ENCODE measurements around the gene CEP104.

The CEP104 gene

GRCh38 chr1:3879099-3879498 lies 22.1 kb upstream of the CEP104 start:
- Histone ChIP-seq H3K9ac (ENCODE audit: low read depth, low read length) (no peak overlapping the region), H3K9me3 (replicated peaks; ENCODE audit: low read length) (no peaks in the 10 kb centered on the region), H3K4me2 (ENCODE audit: low read length) (no peak overlapping the region), H3K4me3 (ENCODE audit: low read length) (no peak overlapping the region), H3K27me3 (ENCODE audit: control insufficient read depth, insufficient read depth, low read length) (no peaks in the 10 kb centered on the region), H3K36me3 (ENCODE audit: insufficient read depth, low read length) (peaks cover 12% of the 10 kb centered on the region), H3K4me1 (ENCODE audit: control insufficient read depth, insufficient read depth, low read length) (no peaks in the 10 kb centered on the region)

DNA sequence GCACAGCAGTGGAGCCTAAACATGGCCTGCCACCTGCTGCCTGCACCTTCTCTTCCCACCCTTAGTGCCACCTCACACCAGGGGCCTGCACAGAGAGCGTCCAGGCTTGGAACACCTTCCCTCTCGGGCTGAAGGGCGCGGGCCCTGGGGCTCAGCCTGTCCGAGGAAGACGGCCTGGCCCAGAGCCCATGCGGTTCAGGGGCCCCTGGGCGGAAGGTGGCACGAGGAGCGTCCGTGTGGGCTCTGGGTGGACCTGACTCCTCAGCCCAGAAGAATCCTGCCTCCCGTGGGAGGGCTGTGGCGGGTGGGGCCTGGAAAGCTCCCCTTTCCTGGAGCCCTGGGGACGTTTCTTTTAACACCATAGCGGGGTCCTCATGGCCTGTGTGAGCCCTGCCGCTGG lies 19.7 kb upstream of the CEP104 start:
- Histone ChIP-seq H3K9ac (ENCODE audit: low read depth, low read length) (no peak overlapping the region), H3K4me1 (ENCODE audit: control insufficient read depth, insufficient read depth, low read length) (no peaks in the 10 kb centered on the region), H3K4me2 (ENCODE audit: low read length) (no peak overlapping the region), H3K27me3 (ENCODE audit: control insufficient read depth, insufficient read depth, low read length) (no peaks in the 10 kb centered on the region), H3K36me3 (ENCODE audit: insufficient read depth, low read length) (peaks cover 12% of the 10 kb centered on the region), H3K4me3 (ENCODE audit: low read length) (no peak overlapping the region), H3K9me3 (replicated peaks; ENCODE audit: low read length) (no peaks in the 10 kb centered on the region)

DNA sequence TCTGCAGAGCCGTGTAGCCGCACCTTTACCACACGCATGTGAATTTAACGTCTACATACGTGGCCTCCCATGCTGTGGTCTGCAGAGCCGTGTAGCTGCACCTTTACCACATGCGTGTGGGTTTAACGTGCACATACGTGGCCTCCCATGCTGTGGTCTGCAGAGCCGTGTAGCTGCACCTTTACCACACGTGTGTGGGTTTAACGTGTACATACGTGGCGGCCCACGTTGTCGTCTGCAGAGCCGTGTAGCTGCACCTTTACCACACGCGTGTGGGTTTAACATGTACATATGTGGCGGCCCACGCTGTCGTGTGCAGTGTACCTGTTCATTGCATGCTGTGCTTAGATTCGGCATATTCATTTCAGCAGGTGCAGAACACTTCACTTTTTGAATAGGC lies 17.7 kb upstream of the CEP104 start:
- Histone ChIP-seq H3K4me1 (ENCODE audit: control insufficient read depth, insufficient read depth, low read length) (no peaks in the 10 kb centered on the region), H3K4me2 (ENCODE audit: low read length) (no peak overlapping the region), H3K4me3 (ENCODE audit: low read length) (no peak overlapping the region), H3K36me3 (ENCODE audit: insufficient read depth, low read length) (peaks cover 9% of the 10 kb centered on the region), H3K9me3 (replicated peaks; ENCODE audit: low read length) (no peaks in the 10 kb centered on the region), H3K9ac (ENCODE audit: low read depth, low read length) (no peak overlapping the region), H3K27me3 (ENCODE audit: control insufficient read depth, insufficient read depth, low read length) (no peaks in the 10 kb centered on the region)

DNA sequence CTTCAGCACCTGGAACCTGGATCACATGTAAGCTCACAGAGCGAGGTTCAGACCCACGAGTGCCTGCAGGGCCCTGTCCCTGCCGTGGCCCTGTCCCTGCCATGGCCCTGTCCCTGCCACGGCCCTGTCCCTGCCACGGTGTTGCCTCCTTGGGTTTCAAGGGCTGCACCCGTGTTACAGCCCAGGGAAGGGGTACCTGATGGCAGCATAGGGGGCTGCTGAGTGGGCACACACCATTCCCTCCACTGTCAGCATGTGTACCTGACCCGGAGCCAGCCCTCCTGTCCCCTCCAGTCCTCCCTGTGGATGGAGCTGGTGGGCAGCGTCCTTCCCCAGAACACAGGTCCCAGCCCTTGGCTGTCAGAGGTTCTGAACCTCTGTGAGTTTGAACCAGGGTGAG lies 15.5 kb upstream of the CEP104 start:
- no peak overlapping the region for H3K4me2 ChIP-seq (ENCODE audit: low read length)
- no peak overlapping the region for H3K9ac ChIP-seq (ENCODE audit: low read depth, low read length)
- peaks cover 19% of the 10 kb centered on the region for H3K36me3 ChIP-seq (ENCODE audit: insufficient read depth, low read length)
- H3K4me1 ChIP-seq (ENCODE audit: control insufficient read depth, insufficient read depth, low read length): no peaks in the 10 kb centered on the region
- H3K27me3 ChIP-seq (ENCODE audit: control insufficient read depth, insufficient read depth, low read length): no peaks in the 10 kb centered on the region
- no peak overlapping the region for H3K4me3 ChIP-seq (ENCODE audit: low read length)
- H3K9me3 ChIP-seq (replicated peaks; ENCODE audit: low read length): no peaks in the 10 kb centered on the region

GRCh38 chr1:3871451-3871805 lies 14.4 kb upstream of the CEP104 start:
- Histone ChIP-seq H3K4me2 (ENCODE audit: low read length) (no peak overlapping the region), H3K9me3 (replicated peaks; ENCODE audit: low read length) (no peaks in the 10 kb centered on the region), H3K9ac (ENCODE audit: low read depth, low read length) (no peak overlapping the region), H3K36me3 (ENCODE audit: insufficient read depth, low read length) (peaks cover 19% of the 10 kb centered on the region), H3K4me3 (ENCODE audit: low read length) (no peak overlapping the region), H3K4me1 (ENCODE audit: control insufficient read depth, insufficient read depth, low read length) (no peaks in the 10 kb centered on the region), H3K27me3 (ENCODE audit: control insufficient read depth, insufficient read depth, low read length) (no peaks in the 10 kb centered on the region)

GRCh38 chr1:3869751-3870301 lies 12.8 kb upstream of the CEP104 start:
- H3K9ac ChIP-seq (ENCODE audit: low read depth, low read length): no peak overlapping the region
- H3K4me1 ChIP-seq (ENCODE audit: control insufficient read depth, insufficient read depth, low read length): no peaks in the 10 kb centered on the region
- no peaks in the 10 kb centered on the region for H3K9me3 ChIP-seq (replicated peaks; ENCODE audit: low read length)
- no peak overlapping the region for H3K4me3 ChIP-seq (ENCODE audit: low read length)
- H3K36me3 ChIP-seq (ENCODE audit: insufficient read depth, low read length): peaks cover 16% of the 10 kb centered on the region
- no peak overlapping the region for H3K4me2 ChIP-seq (ENCODE audit: low read length)
- no peaks in the 10 kb centered on the region for H3K27me3 ChIP-seq (ENCODE audit: control insufficient read depth, insufficient read depth, low read length)

- H3K9me3 ChIP-seq (replicated peaks; ENCODE audit: low read length): no peaks in the 10 kb centered on the region
- no peak overlapping the region for H3K4me2 ChIP-seq (ENCODE audit: low read length)
- H3K4me3 ChIP-seq (ENCODE audit: low read length): no peak overlapping the region
- H3K9ac ChIP-seq (ENCODE audit: low read depth, low read length): no peak overlapping the region
- H3K36me3 ChIP-seq (ENCODE audit: insufficient read depth, low read length): peaks cover 13% of the 10 kb centered on the region
- no peaks in the 10 kb centered on the region for H3K27me3 ChIP-seq (ENCODE audit: control insufficient read depth, insufficient read depth, low read length)
- no peaks in the 10 kb centered on the region for H3K4me1 ChIP-seq (ENCODE audit: control insufficient read depth, insufficient read depth, low read length)
Observed at GRCh38 chr1:3868464-3869006, 11.5 kb upstream of the CEP104 start.

DNA sequence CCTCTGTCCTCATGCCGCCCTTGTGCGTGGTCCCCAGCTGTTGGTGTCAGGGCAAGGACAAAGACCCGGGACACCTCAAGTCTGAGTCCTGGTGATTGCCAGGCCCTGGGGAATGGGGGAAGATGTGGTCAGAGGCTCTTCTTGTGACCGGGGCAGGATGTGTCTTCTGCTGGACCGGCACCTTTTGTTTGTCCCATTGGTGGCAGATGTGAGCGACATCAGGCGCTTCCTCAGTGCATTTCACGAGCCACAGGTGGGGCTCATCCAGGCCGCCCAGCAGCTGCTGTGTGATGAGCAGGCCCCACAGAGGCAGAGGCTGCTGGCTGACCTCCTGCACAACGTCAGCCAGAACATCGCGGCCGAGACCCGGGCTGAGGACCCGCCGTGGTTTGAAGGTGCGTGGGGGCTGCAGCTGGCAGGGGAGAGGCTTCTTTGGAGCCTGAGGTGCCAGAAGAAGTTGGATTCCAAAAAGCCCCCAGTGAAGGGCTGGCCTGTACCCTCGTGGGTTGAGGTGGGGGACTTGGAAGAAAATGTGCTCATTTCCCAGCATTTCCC lies 8.7 kb upstream of the CEP104 start:
- Histone ChIP-seq H3K4me2 (ENCODE audit: low read length) (no peak overlapping the region), H3K9me3 (replicated peaks; ENCODE audit: low read length) (no peaks in the 10 kb centered on the region), H3K36me3 (ENCODE audit: insufficient read depth, low read length) (peaks cover 13% of the 10 kb centered on the region), H3K4me1 (ENCODE audit: control insufficient read depth, insufficient read depth, low read length) (peaks cover 3% of the 10 kb centered on the region), H3K4me3 (ENCODE audit: low read length) (no peak overlapping the region), H3K27me3 (ENCODE audit: control insufficient read depth, insufficient read depth, low read length) (no peaks in the 10 kb centered on the region), H3K9ac (ENCODE audit: low read depth, low read length) (no peak overlapping the region)

- H3K4me1 ChIP-seq (ENCODE audit: control insufficient read depth, insufficient read depth, low read length): peaks cover 3% of the 10 kb centered on the region
- peaks cover 10% of the 10 kb centered on the region for H3K36me3 ChIP-seq (ENCODE audit: insufficient read depth, low read length)
- no peaks in the 10 kb centered on the region for H3K27me3 ChIP-seq (ENCODE audit: control insufficient read depth, insufficient read depth, low read length)
- H3K9ac ChIP-seq (ENCODE audit: low read depth, low read length): no peak overlapping the region
- no peaks in the 10 kb centered on the region for H3K9me3 ChIP-seq (replicated peaks; ENCODE audit: low read length)
- no peak overlapping the region for H3K4me3 ChIP-seq (ENCODE audit: low read length)
- H3K4me2 ChIP-seq (ENCODE audit: low read length): no peak overlapping the region
Observed at GRCh38 chr1:3864884-3865283, 7.9 kb upstream of the CEP104 start.

DNA sequence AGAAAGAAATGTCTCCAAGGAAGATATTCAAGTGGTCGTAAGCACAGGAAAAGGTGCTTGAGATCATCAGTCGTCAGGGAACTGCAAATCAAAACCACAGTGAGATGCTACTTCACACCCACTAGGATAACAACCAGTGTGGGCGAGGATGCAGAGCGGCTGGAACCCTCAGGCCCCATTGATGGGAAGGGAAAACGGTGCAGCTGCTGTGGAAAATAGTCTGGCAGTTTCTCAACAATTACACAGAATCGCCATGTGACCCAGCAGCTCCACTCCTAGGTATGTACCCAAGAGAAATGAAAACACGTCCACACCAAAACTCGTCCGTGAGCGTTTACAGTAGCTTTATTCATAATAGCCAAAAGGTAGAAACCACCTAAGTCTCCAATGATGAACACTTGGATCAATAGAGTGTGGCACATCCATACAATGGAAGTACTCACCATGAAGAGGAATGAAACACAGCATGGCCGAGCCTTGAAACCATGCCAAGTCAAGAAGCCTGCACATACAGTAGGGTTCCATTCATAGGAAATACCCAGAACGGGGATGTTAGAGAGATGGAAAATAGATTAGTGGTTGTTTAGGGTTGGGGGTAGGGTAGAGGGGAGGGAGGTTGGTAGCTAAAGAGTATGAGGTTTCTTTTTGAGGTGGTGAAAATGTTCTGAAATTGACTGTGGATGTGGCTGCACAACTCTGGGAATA lies 6.4 kb upstream of the CEP104 start:
- no peak overlapping the region for H3K4me3 ChIP-seq (ENCODE audit: low read length)
- no peaks in the 10 kb centered on the region for H3K27me3 ChIP-seq (ENCODE audit: control insufficient read depth, insufficient read depth, low read length)
- no peaks in the 10 kb centered on the region for H3K9me3 ChIP-seq (replicated peaks; ENCODE audit: low read length)
- peaks cover 7% of the 10 kb centered on the region for H3K36me3 ChIP-seq (ENCODE audit: insufficient read depth, low read length)
- H3K4me2 ChIP-seq (ENCODE audit: low read length): no peak overlapping the region
- H3K4me1 ChIP-seq (ENCODE audit: control insufficient read depth, insufficient read depth, low read length): peaks cover 5% of the 10 kb centered on the region
- no peak overlapping the region for H3K9ac ChIP-seq (ENCODE audit: low read depth, low read length)

- peaks cover 17% of the 10 kb centered on the region for H3K4me1 ChIP-seq (ENCODE audit: control insufficient read depth, insufficient read depth, low read length)
- no peaks in the 10 kb centered on the region for H3K9me3 ChIP-seq (replicated peaks; ENCODE audit: low read length)
- peak overlapping the region; percentile 85 for H3K4me3 ChIP-seq (ENCODE audit: low read length)
- no peak overlapping the region for H3K9ac ChIP-seq (ENCODE audit: low read depth, low read length)
- peak overlapping the region; percentile 96 for H3K4me2 ChIP-seq (ENCODE audit: low read length)
- H3K36me3 ChIP-seq (ENCODE audit: insufficient read depth, low read length): no peaks in the 10 kb centered on the region
- H3K27me3 ChIP-seq (ENCODE audit: control insufficient read depth, insufficient read depth, low read length): no peaks in the 10 kb centered on the region
Observed at GRCh38 chr1:3858231-3858981, 1.4 kb upstream of the CEP104 start.

All from skeletal muscle satellite cell (primary cell).